KOPT-K1 (cell line): ENCODE data around the gene NF1.
A peak's percentile ranks its signal among the peaks of the same experiment; 100 is the strongest.
"Not testable (repeated sequence)": the region's sequence is repeated elsewhere in the genome, so short reads cannot be mapped to it uniquely, and the experiment has no call there.

Source experiments
- H3K27ac ChIP-seq: fragments of 200-600 bp; sonication (generic); 2 replicates; pipeline ENCODE4 v1.5.1; 2016; ENCODE audit warnings: antibody characterized with exemption, mild to moderate bottlenecking, low read depth, low read length; ENCODE audit not compliant: poor library complexity, severe bottlenecking
- H3K36me3 ChIP-seq: fragments of 200-600 bp; sonication (generic); 2 replicates; pipeline ENCODE4 v1.5.1; 2017; ENCODE audit warnings: antibody characterized with exemption, mild to moderate bottlenecking, low read length, moderate library complexity; ENCODE audit not compliant: insufficient read depth
- H3K9me3 ChIP-seq: fragments of 200-600 bp; sonication (generic); 2 replicates; pipeline ENCODE4 v1.5.1; 2017; ENCODE audit warnings: antibody characterized with exemption, low read length, mild to moderate bottlenecking; ENCODE audit not compliant: insufficient read depth, poor library complexity, severe bottlenecking

The NF1 gene

DNA sequence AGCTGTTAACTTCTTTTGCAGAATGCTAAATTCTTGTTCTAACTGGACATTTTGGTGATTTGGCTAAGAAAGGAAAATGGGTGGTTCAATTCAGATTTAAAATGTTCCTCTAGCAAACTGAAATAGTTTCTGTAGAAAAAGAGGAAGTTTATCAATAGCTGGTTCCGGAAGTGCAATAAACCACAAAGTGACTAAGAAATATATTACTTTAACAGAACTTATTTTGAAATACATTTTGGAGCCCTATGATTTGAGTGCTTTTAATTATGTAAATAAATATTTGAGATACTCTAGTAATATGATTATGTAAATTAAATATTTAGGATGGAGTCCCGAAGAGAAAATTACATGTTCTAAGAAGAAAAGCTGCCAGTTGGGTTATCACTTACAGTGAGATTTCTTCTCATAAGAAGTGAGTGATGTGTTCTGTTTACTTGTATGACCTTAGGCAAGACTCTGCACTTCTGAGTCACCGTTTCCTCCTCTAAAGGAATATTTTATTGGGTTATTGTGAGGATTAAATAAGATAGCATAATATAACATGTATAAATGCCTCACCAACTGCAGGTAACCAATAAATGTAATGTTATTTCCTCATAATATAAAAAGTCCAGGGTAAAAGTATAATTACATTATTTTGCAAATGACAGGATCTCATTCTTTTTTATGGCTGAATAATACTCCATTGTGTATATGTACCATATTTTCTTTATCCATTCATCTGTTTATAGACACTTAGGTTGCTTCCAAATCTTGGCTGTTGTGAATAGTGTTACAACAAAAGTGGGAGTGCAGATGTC lies 219.4 kb downstream of the NF1 start, which contains the start of gene EVI2B:
EVI2B (minus strand) TSS at position 73 of the 800 bp plus-strand sequence. CDS start 8,445 bp downstream, outside the sequence.
- no peaks in the 10 kb centered on the region for H3K9me3 ChIP-seq
- peak within 1 kb of the TSS; percentile 93 for H3K27ac ChIP-seq
- H3K36me3 ChIP-seq: no peaks in the 10 kb centered on the region

- Histone ChIP-seq H3K36me3 (no peaks in the 10 kb centered on the region), H3K27ac (peak overlapping the region; percentile 93), H3K9me3 (no peaks in the 10 kb centered on the region)
Measured at GRCh38 chr17:31314782-31315100, 220.0 kb downstream of the NF1 start.

DNA sequence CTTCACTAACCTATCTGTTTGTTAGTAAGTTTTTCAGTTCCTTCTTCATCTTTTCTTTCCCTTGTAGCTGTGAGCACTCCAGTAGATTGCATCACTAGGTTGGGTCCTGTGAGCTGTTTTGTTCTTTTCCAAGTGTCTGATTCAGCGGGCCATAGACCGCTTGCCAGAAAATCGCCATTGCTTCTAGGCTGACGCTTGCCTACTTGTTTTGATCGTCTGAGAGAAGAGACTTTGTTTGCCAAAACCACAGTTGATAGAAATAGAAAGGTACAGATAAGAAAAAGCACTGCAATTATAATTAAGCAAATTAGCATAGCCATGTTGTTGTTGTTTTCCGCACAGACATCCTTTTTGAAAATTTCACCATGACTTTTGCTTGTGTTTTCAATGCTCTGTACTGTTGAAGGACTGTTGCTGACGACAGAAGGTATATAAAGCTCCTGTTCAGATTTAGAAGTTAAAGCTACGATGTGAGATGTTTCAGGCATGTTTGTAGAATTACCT lies 223.6 kb downstream of the NF1 start:
- Histone ChIP-seq H3K36me3 (no peaks in the 10 kb centered on the region), H3K27ac (peak overlapping the region; percentile 86), H3K9me3 (no peaks in the 10 kb centered on the region)

- H3K27ac ChIP-seq: peak overlapping the region; percentile 86
- H3K36me3 ChIP-seq: no peaks in the 10 kb centered on the region
Measured at GRCh38 chr17:31318851-31319661, 224.3 kb downstream of the NF1 start.

DNA sequence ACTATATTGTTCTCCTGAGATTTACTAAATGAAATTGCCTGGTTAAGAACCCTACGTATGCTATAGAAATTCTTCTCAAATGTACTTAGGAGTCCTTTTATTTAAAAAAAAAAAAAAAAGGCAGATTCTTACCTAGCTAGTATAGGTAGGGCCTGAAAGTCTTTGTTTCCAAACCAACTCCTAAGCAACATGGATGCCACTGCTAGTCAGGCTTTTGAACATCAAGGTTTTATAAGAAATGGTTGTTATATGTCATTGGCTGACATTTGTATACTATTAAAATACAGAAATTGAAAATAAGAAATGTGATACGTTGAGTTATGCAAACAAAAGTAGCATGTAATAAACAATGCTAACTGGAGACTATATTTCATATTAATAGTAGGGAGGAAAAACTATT lies 225.5 kb downstream of the NF1 start:
- Histone ChIP-seq H3K9me3 (no peaks in the 10 kb centered on the region), H3K27ac (peak overlapping the region; percentile 86), H3K36me3 (no peaks in the 10 kb centered on the region)

More at GRCh38 chr17:31318851-31319661, 224.3 kb downstream of the NF1 start:
- no peaks in the 10 kb centered on the region for H3K9me3 ChIP-seq

- H3K36me3 ChIP-seq: 0 out of 2 replicates have a peak, but pooled peaks cover under 1% of the 10 kb centered on the region
- H3K27ac ChIP-seq: peak overlapping the region; percentile 86
Measured at GRCh38 chr17:31320791-31321190, 226.0 kb downstream of the NF1 start.

DNA sequence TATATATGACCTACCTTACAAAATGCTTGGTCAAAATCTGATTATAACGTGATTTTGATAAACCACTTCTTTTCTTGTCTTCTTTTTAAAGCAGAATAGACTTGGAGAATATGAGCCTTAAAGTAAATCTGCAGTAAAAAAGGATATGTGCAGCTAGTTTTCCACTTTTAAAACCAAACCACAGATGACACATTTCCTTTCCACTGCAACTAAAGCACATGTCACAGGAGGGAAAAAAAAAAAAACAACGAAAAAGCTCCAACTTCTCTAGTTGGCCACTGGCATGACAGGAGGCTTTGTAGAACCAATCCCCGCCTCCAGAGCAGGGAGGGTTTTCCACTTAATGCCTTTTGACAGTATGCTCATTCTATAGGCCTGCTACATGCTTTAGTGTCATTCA lies 226.7 kb downstream of the NF1 start, which contains the start of gene EVI2A:
EVI2A (minus strand) TSS at position 142 of the 400 bp plus-strand sequence. CDS start 2,609 bp downstream, outside the sequence.
- Histone ChIP-seq H3K9me3 (no peaks in the 10 kb centered on the region), H3K27ac (peak within 1 kb of the TSS; percentile 86), H3K36me3 (peaks cover 7% of the 10 kb centered on the region; the same call in 1 of the 2 replicates)

More at GRCh38 chr17:31320791-31321190, 226.0 kb downstream of the NF1 start:
- no peaks in the 10 kb centered on the region for H3K9me3 ChIP-seq

GRCh38 chr17:31321966-31322365 lies 227.2 kb downstream of the NF1 start:
- H3K36me3 ChIP-seq: peaks cover 8% of the 10 kb centered on the region; the same call in 1 of the 2 replicates
- H3K9me3 ChIP-seq: no peaks in the 10 kb centered on the region
- H3K27ac ChIP-seq: peak overlapping the region; percentile 86

GRCh38 chr17:31323551-31323950 lies 228.8 kb downstream of the NF1 start:
- Histone ChIP-seq H3K27ac (no peak overlapping the region), H3K9me3 (no peaks in the 10 kb centered on the region), H3K36me3 (peaks cover 21% of the 10 kb centered on the region)

- Histone ChIP-seq H3K9me3 (no peaks in the 10 kb centered on the region), H3K27ac (no peak overlapping the region), H3K36me3 (peaks cover 31% of the 10 kb centered on the region)
Measured at GRCh38 chr17:31327534-31328159, 232.9 kb downstream of the NF1 start.

- Histone ChIP-seq H3K9me3 (no peaks in the 10 kb centered on the region), H3K27ac (no peak overlapping the region), H3K36me3 (peaks cover 31% of the 10 kb centered on the region)
Measured at GRCh38 chr17:31328160-31328535, 233.4 kb downstream of the NF1 start.

- H3K27ac ChIP-seq: no peak overlapping the region
- peaks cover 32% of the 10 kb centered on the region for H3K36me3 ChIP-seq
- no peaks in the 10 kb centered on the region for H3K9me3 ChIP-seq
Measured at GRCh38 chr17:31329221-31329620, 234.4 kb downstream of the NF1 start.

GRCh38 chr17:31339906-31340661 lies 245.3 kb downstream of the NF1 start:
- no peaks in the 10 kb centered on the region for H3K9me3 ChIP-seq
- no peak overlapping the region for H3K27ac ChIP-seq
- peaks cover 57% of the 10 kb centered on the region for H3K36me3 ChIP-seq

- not testable (repeated sequence) for H3K27ac ChIP-seq, H3K9me3 ChIP-seq
- H3K36me3 ChIP-seq: peaks cover 46% of the 10 kb centered on the region
Measured at GRCh38 chr17:31345191-31345747, 250.5 kb downstream of the NF1 start.
